Bronchial epithelial cell (primary cell): ENCODE results near the gene ITGA3. TPM values are rescaled to one million over a fixed set of nuclear protein-coding genes. Genes with fewer than 3 reads are reported as not detected.
"Not testable (repeated sequence)": the region's sequence is repeated elsewhere in the genome, so short reads cannot be mapped to it uniquely, and the experiment has no call there.

Source experiments
- DNase-seq: peaks from one replicate; pipeline ENCODE4 v3.0.0-alpha.2; 2010; ENCODE audit warnings: low read depth
- FAIRE-seq: peaks from 2 replicates; lab custom pipeline; 2011; peaks lifted over from hg19 to GRCh38; lab: Jason Lieb, UNC
- H3K27me3 ChIP-seq: 2 replicates; pipeline ENCODE4 v1.5.1; 2011; ENCODE audit warnings: low read length; ENCODE audit not compliant: control insufficient read depth, insufficient read depth
- H3K36me3 ChIP-seq: 2 replicates; pipeline ENCODE4 v1.5.1; 2011; ENCODE audit warnings: low read length; ENCODE audit not compliant: control insufficient read depth, insufficient read depth
- H3K4me3 ChIP-seq: 2 replicates; pipeline ENCODE4 v1.5.1; 2011; ENCODE audit warnings: mild to moderate bottlenecking, low read depth, low read length, control low read depth
- total RNA-seq: library from RNA; depleted of rRNA; stranded (reverse); fragments of >200 nt; gene quantifications from 2 replicates; pipeline ENCODE4 v1.2.1, GENCODE V29; 2014
- TF ChIP-seq, protein P1 (sequence below): IDR thresholded peaks from 2 replicates; pipeline ENCODE4 v1.5.1; 2011; ENCODE audit warnings: mild to moderate bottlenecking, moderate library complexity, low read length, control low read depth, inconsistent platforms; ENCODE audit not compliant: insufficient read depth, severe bottlenecking

ITGA3 gene
- total RNA-seq, 1 donor from 2014 or later: 633 TPM

DNA sequence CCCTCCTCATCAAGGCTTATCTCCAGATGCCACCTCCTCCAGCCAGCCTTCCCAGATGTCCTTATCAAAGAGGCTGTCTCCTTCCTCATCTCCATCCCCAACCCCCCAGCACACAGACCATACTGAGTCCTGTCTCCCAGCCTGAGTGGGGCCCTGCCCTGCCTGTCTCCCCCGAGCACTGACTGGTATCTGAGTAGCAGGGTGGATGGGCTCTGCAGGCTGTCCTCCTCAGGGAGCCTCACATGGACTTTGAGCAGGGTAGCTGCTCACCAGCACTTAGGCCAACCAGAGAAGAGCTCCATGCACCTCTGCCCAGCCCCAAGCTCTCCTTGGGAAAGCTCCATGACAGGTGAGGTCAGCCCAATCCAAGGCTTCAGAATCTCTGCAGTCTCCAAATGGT lies 20.0 kb upstream of the ITGA3 start:
- DNase-seq (no peak), FAIRE-seq (peak; percentile 72)
- Histone ChIP-seq H3K36me3 (no peaks in the 10 kb centered on the region), H3K4me3 (no peak overlapping the region), H3K27me3 (no peaks in the 10 kb centered on the region)
- TF ChIP-seq, protein P1, sequence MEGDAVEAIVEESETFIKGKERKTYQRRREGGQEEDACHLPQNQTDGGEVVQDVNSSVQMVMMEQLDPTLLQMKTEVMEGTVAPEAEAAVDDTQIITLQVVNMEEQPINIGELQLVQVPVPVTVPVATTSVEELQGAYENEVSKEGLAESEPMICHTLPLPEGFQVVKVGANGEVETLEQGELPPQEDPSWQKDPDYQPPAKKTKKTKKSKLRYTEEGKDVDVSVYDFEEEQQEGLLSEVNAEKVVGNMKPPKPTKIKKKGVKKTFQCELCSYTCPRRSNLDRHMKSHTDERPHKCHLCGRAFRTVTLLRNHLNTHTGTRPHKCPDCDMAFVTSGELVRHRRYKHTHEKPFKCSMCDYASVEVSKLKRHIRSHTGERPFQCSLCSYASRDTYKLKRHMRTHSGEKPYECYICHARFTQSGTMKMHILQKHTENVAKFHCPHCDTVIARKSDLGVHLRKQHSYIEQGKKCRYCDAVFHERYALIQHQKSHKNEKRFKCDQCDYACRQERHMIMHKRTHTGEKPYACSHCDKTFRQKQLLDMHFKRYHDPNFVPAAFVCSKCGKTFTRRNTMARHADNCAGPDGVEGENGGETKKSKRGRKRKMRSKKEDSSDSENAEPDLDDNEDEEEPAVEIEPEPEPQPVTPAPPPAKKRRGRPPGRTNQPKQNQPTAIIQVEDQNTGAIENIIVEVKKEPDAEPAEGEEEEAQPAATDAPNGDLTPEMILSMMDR: no peak

DNA sequence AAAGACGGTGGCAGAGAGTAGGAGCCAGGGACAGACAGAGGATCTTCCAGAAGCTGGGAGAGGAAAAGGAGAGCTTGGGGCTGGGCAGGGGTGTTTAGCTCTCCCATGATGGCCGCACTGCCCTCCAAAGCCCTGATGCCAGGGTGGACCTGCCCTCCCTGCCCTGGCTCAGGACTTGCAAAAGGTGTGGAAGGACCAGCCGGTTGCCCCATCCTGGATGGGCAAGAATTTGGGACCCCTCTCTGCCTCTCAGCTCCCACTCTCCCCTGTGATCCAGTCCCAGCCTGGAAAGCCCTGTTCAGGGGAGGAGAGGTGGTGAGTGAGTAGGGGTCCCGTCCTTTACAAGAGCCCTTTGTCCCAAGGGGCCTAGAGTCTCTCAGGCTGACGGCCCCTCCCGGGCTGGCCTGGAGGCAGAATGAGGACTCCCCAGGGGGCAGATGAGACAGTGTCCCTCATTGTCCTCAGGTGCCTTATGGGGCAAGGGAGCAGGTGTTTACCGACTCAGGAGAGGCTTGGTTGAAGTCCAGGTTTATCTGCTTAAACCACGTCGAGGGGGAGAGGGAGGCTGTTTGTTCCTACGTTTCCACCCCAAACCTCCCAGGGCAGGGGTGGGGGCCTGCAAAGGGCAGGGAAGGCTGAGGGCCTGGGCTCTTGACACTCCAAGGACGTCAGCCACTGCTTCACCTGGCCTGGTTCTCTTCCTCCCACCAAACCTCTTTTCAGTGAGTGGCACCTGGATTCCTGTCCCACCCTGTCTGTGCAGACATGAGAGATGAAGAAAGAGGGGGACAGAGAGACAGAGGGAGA lies 19.3 kb upstream of the ITGA3 start:
- Histone ChIP-seq H3K36me3 (no peaks in the 10 kb centered on the region), H3K27me3 (no peaks in the 10 kb centered on the region), H3K4me3 (no peak overlapping the region)
- TF ChIP-seq, protein P1: no peak
- no peak for DNase-seq
- no peak for FAIRE-seq

GRCh38 chr17:50037321-50038107 lies 18.4 kb upstream of the ITGA3 start:
- Histone ChIP-seq H3K36me3 (no peaks in the 10 kb centered on the region), H3K4me3 (no peak overlapping the region), H3K27me3 (no peaks in the 10 kb centered on the region)
- no peak for FAIRE-seq
- TF ChIP-seq, protein P1: no peak
- peak; percentile 70 for DNase-seq

- Histone ChIP-seq H3K27me3 (no peaks in the 10 kb centered on the region), H3K36me3 (no peaks in the 10 kb centered on the region), H3K4me3 (no peak overlapping the region)
- TF ChIP-seq, protein P1: no peak
- no peak for FAIRE-seq
- no peak for DNase-seq
Observed at GRCh38 chr17:50039058-50039457, 16.9 kb upstream of the ITGA3 start.

DNA sequence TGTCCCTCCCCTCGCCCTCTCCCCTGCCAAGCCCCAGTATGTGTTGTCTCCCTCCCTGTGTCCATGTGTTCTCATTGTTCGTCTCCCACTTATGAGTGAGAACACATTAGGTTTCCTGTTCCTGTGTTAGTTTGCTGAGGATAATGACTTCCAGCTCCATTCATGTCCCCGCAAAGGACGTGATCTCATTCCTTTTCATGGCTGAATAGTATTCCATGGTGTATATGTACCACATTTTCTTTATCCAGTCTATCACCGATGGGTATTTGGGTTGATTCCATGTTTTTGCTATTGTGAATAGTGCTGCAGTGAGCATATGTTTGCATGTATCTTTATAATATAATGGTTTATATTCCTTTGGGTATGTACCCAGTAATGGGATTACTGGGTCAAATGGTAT lies 15.4 kb upstream of the ITGA3 start:
- not testable (repeated sequence) for DNase-seq, H3K4me3 ChIP-seq, H3K36me3 ChIP-seq, FAIRE-seq, H3K27me3 ChIP-seq

- Histone ChIP-seq H3K36me3 (no peaks in the 10 kb centered on the region), H3K4me3 (no peak overlapping the region), H3K27me3 (no peaks in the 10 kb centered on the region)
- TF ChIP-seq, protein P1: no peak
- DNase-seq (no peak), FAIRE-seq (no peak)
Observed at GRCh38 chr17:50042211-50042610, 13.7 kb upstream of the ITGA3 start.
